HG03095 (cell line): ENCODE data around the gene MLLT1.

Experiments
- ATAC-seq: cut with Tn5 transposase; IDR thresholded peaks from one replicate; pipeline ENCODE4 v1.9.1; 2021; ENCODE audit warnings: moderate library complexity; ENCODE audit not compliant: unreplicated experiment

The MLLT1 gene

DNA sequence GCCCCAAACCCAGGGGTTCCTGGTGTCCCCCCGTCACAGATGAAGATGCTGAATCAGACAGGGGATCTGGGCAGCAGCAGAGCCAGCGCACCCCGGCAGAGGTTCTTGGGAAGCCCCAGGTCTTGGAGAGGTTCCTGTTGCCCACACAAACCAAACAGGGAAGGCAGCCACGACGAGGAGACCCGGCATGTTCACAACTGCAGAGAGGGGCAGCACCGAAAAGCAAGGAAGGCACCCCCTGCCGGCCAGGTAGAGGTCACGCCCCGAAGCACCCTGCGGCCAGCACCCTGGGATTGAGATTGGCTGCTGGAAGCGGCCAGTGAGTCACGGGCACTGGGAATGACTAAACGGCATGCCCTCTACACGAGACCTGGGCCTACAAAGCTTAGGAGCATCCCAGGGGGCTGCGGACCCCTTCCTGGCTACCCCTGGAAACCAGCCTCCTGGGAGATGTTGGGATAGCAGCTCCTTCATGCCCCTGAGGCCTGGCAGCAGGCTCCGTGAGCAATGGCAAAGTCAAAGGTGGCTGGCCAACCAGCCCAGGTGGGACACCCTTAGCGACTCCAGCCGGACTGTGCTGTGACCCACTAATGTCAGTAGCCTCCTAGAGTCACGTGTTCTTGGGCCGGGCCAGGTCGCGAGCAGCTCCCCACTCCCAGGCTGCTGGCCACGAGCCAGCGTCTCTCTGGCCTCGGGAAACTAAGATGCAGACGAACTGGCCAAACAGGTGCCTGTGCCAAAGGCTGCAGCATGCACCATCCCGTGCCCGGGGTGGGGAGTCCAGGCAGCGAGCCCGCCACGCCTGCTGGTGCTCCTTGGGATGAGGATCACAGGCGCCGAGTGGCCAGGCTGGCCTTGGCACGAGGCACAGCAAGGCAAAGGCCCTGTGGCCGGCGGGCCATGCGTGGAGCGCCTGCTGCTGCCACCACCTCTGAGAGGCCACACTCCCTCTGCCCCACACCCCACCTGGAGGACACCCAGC is 43.2 kb downstream of the MLLT1 start:
- no peak for ATAC-seq

GRCh38 chr19:6235031-6235951 is 44.5 kb downstream of the MLLT1 start:
- no peak for ATAC-seq

DNA sequence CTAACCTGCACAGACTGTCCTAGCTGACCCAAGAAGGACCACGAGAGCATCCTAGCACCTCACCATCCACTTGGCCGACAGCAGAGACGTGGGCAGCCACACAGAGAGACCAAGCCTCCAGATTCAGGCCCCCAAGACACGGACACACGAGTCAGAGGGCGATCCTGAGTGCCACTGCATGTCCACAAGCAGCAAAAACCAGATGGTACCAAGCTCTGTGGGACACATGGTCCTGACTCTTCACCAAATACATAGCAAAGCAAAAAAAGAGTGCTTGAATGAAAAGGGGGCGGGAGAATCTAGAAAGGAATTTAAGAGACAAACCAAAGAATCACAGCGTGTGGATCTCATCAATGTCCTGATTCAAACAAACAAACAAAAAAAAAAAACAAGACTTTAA is 45.2 kb downstream of the MLLT1 start:
- ATAC-seq = no peak

- ATAC-seq = no peak
Measured at GRCh38 chr19:6233827-6234511, 45.8 kb downstream of the MLLT1 start.

DNA sequence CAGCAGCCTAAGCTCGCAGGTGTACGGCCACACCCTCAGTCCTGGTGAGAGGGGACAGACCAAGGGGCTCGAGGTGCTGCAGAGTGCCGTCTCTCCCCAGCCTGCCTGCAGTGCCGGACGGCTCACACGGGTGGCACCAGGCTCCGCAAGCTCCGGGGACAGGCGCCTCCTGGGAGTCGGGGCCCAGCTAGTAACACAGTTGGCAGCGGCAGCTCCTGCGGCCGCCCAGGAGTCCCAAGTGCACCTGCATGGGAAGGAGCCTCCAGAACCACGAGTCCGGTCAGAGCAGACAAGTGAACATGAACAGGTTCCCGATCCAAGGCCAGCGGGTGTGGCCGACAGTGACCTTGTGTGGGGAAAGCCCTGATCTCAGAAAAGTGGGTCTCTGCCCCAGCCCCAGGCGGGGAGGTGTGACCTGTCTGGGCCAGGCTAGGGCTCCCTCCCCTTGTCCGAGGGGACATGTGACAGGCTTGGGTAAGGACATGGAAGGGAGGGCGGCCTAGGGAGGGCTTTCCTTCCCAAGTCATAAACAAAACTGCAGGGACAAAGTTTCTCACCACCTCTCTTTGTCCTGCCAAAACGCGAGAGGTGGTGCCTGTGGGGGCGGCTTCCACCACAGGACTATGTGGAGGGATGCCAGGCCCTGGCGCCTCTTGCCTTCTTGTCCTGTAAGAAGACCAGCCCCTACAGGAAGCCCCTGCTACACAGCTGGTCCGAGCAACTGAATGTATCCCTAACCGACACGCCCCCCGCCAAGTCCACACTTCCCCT is 46.5 kb downstream of the MLLT1 start:
- no peak for ATAC-seq

GRCh38 chr19:6232601-6233055 is 47.1 kb downstream of the MLLT1 start:
- no peak for ATAC-seq

- no peak for ATAC-seq
Measured at GRCh38 chr19:6230991-6231448, 48.8 kb downstream of the MLLT1 start.

GRCh38 chr19:6229951-6230712 is 49.6 kb downstream of the MLLT1 start:
- no peak for ATAC-seq

DNA sequence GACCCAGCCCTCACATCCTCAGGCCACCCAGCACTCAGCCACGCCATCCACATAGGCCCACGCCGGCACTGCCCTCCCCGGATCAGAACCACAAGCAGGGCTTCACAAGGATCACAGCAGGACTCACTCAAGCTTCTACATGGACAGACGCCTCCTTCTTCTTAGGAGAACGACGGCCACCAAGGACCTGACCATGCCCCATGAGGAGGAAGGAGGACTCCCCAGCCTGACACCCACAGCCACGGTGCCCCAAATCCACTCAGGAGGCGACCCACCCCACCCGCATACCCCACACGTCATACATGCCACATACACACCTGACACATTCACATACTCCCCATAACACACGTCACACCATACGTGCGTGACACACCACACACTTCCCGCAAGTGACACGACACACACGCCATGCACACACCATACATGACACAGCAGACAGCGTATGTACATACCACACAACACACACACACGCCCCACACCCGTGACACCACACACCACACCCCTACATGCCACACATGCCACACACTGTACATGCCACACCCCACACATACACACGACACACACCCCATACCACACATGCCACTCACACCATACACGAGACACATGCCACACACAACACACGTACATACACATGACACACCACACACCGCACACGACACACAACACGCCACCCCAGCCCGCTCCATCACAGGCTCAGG is 50.4 kb downstream of the MLLT1 start:
- ATAC-seq = no peak

DNA sequence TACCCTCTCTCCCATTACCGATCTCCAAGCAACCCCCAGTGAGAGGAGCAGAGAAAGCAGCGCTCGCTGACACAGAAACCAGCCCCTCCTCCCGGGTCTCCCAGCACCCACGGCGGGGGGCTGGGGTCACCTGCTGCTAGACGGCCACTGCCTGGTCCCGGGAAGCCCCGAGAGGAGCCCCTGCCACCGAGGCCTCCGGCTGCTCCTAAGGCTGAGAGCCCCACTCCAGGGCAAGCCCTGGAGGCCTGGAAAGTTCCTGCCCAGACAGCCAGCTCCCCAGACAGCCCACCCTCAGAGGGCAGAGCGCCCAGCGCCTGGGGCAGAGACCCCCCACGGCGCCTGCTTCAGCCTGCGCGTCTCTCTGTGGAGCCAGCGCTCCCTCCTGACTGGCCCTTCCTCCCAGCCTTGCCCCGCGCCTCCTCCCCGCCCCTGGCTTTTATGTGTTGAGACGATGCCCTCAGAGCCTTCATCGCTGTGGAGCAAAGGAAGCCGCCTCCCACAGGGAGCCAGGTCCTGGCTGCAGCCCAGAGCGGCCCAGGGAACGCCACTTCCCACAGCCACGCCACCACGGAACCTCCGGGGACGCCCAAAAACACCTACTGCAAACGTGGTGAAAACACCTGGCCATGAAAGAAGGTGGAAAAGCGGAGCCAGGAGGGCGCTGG is 51.1 kb downstream of the MLLT1 start:
- no peak for ATAC-seq

DNA sequence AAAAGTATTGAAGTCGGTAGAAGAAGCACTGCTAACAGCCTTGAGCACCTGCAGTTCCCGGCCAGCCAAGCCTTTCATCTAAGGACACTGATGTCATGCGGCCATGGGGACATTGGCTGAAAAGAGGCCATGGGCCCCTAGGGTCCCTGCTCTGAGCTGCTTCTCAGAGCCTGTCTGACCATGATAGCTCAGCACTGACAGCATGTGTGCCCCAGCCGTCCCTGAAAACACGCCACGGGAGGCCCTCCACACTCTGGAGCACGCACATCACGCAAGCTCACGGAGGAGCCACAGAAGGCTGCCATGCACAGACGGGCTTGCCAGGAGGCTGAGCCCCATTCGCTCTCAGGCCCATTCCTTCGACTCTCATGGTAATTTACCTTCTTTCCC is 51.8 kb downstream of the MLLT1 start:
- ATAC-seq = no peak

DNA sequence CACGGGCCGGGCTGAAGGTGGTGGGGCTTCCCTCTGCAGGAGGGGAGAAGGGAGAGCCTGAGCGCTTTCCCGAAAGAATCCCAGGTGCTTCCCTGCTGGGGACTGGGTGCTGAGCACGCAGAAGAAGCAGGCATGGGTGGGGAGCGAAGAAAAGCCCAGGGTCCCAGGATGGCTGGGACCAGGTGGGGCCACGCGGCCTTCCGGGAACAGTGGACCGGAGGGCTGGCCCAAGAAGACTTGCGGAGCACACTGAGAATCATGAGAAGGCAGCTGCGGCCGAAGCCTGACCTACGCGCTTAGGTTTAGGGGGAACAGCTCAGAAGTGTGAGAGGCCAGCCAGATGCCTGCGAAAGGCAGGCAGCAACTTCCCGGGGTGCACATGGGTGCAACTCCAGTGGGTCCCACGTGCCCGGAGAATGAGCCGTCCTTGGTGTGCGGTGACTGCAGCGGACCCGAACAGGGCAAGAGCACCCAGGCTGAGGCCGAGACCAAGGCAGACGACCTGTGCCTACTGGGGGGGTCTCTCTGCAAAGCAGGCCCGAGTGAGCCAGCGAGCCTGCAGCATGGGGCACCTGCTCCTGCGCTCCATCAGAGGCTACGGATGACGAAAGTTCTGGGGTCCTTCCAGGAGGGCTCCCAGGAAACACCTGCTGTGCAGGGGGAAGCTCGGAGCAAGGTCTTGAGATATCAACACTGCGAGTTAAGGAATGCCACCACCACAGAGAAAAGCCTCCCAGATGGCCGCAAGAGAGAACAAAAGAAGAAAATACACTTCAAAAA is 52.4 kb downstream of the MLLT1 start:
- no peak for ATAC-seq

- no peak for ATAC-seq
Measured at GRCh38 chr19:6226444-6227155, 53.2 kb downstream of the MLLT1 start.

DNA sequence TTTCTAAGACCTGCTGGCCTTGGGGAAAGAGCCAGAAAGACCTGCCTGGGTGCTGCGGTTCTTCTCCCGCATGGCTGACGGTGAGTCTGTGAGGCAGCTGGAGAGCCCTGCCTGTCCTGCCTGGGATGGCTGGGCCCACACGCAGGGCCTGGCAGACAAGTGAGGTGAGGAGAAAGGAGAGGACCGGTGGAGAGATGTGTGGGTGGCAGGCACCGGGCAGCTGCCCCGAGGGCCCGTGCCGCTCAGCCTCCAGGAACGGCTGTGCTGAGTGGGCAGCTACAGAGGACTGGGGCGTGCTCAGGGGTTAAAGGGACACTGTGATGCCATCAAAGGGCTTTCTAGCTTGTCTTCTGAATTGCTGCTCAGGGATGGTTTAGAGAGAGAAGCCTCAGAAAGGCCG is 53.8 kb downstream of the MLLT1 start:
- ATAC-seq = no peak

DNA sequence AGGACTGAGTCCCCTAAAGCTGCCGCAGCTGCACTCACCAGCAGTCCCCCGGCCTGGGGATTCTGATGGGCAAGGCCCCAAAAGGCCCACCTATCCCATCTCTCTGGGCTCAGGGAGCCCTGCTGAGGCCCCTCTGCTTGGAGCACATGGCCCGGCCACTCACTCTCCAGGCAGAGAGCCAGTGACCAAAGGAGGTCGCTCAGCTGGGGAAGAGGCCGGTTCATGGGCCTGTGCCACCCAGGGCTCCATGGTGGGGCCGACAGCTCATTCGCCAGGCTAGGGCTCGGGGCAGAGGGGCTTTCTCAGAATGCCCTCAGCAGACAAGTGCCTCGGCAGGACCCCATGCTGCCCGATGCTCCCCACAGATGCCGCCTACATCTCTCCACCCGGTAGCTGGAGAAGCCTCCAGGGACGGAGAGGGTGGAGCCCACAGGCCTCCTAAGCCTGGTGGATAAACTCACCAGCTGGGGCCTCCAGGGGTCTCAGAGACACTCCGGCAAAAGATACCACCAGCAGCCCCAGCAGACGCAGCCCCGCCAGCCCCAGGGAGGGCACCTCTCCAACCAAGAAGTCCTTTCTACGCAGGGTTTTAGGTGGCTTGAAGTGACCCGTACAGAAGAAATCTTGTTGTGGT is 54.4 kb downstream of the MLLT1 start:
- no peak for ATAC-seq

DNA sequence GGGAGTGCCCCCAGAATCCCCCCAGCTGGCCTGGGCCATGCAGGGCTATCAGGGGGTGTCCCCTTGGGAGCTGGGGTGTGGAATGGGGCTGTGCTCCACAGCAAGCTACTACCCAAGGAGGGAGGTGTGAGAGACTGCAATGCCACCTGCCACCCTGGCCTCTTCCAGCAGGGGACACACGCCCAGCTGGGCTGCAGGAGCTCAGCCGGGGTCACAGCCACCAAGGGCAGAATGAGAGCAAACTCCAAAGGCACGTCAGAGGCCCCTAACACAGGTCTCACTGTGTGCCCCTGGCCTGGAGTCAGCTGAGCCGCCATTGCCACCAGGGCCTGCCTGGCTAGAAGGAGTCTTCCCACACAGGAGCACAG is 55.5 kb downstream of the MLLT1 start:
- ATAC-seq = no peak
